Measurements from ENCODE around the gene DPY30. TPM values are rescaled to one million over a fixed set of nuclear protein-coding genes. Genes with fewer than 3 reads are reported as not detected.
A peak's percentile ranks its signal among the peaks of the same experiment; 100 is the strongest.

Gene DPY30
- total and polyA plus RNA-seq, 3 donors from 2014 or later: 31.8 to 53.7 (median 37.2) TPM

- 1 to 2% methylated on average over 7 to 10 of the region's 10 CpGs for WGBS, 2 donors
- Histone ChIP-seq H3K4me1 (peaks cover 18% of the 10 kb centered on the region), H3K27ac (peak overlapping the region; percentile 81 to 93), H3K27me3 (no peaks in the 10 kb centered on the region), H3K36me3 (ENCODE audit: low read depth, missing control alignments) (no peaks in the 10 kb centered on the region), H3K4me3 (peak overlapping the region; percentile 77 to 80), H3K9me3 (no peaks in the 10 kb centered on the region)
- intact Hi-C loops (cut with DNase I; ENCODE audit: low total_unique reads): no loop called here
- TF ChIP-seq POLR2A (IDR thresholded peaks at IDR 0.05) (no peak), CTCF (IDR thresholded peaks at IDR 0.05) (no peak)
- peak; percentile 31 for DNase-seq
Measured at GRCh38 chr2:32008805-32009515, 30.6 kb downstream of the DPY30 start.

DNA sequence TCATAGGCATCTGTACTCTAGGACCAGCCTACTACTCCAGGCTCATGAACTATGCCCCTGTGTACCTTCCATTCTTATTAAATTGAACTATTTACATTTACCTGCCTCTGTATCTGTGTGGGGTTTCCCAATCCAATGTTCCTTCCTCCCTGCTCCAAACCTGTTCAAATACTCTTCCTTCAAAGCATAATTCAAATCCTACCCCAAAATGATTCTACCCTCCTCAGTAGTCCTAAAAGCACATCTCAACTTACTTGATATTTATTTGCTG, 32.5 kb downstream of the DPY30 start:
- no peak for DNase-seq
- Histone ChIP-seq H3K4me1 (peaks cover 18% of the 10 kb centered on the region), H3K27me3 (no peaks in the 10 kb centered on the region), H3K36me3 (ENCODE audit: low read depth, missing control alignments) (no peaks in the 10 kb centered on the region), H3K4me3 (no peak overlapping the region), H3K9me3 (no peaks in the 10 kb centered on the region), H3K27ac (no peak overlapping the region)
- intact Hi-C loops (cut with DNase I; ENCODE audit: low total_unique reads): no loop called here
- no peak for TF ChIP-seq CTCF (IDR thresholded peaks at IDR 0.05)
- no peak for TF ChIP-seq POLR2A (IDR thresholded peaks at IDR 0.05)

DNA sequence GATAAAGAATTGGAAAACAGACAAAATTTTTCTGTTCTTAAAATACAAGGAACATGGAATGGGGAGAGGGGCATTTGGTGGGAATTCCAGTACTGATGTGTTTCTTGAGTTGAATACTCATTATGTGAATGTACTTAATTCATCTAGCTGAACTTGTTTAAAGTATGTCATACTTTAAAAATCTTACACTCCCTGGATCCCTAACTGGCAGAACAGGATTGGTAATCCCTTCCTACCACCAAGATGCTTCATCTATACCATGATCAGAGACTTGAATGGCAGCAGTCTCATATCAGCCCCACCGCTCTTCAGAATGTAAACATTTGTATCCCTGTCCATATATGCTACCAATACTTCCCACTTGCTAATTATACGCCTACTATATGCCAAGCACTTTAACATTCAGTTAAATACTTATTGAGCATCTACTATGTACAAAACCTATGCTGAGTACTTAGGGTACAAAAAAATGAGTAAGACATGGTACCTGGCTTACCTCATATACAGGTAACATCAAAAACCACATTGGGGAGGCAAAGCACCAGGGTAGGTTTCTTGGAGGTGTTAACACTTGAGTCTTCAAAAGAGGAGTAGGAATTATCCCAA, 34.1 kb downstream of the DPY30 start:
- intact Hi-C loops (cut with DNase I; ENCODE audit: low total_unique reads): no loop called here
- 91 to 96% methylated on average over 2 of the region's 2 CpGs for WGBS, 2 donors
- no peaks in the 10 kb centered on the region for H3K9me3 ChIP-seq

DNA sequence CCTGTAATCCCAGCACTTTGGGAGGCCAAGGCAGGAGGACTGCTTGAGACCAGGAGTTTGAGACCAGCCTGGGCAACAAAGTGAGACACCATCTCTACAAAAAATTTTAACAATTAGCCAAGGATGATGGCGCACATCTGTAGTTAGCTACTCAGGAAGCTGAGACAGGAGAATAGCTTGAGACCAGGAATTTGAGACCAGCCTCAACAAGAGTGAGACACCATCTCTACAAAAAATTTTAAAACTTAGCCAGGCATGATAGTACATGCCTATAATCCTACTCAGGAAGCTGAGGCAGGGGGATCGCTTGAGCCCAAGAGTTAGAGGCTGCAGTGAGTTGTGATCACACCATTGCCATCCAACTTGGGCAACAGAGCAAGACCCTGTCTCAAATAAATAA, 35.8 kb downstream of the DPY30 start:
- no peak overlapping the region for H3K4me3 ChIP-seq
- intact Hi-C loops (cut with DNase I; ENCODE audit: low total_unique reads): no loop called here
- peaks cover 7% of the 10 kb centered on the region for H3K4me1 ChIP-seq
- H3K27me3 ChIP-seq: no peaks in the 10 kb centered on the region
- no peaks in the 10 kb centered on the region for H3K36me3 ChIP-seq (ENCODE audit: low read depth, missing control alignments)
- 84 to 96% methylated on average over 2 of the region's 2 CpGs for WGBS, 2 donors
- DNase-seq: no peak
- TF ChIP-seq POLR2A (IDR thresholded peaks at IDR 0.05) (no peak), CTCF (IDR thresholded peaks at IDR 0.05) (no peak)
- H3K27ac ChIP-seq: no peak overlapping the region
- no peaks in the 10 kb centered on the region for H3K9me3 ChIP-seq

More for the DNA sequence above, 34.1 kb downstream of the DPY30 start:
- DNase-seq: no peak
- no peaks in the 10 kb centered on the region for H3K36me3 ChIP-seq (ENCODE audit: low read depth, missing control alignments)
- H3K4me3 ChIP-seq: no peak overlapping the region
- H3K27ac ChIP-seq: no peak overlapping the region
- TF ChIP-seq CTCF (IDR thresholded peaks at IDR 0.05): no peak
- TF ChIP-seq POLR2A (IDR thresholded peaks at IDR 0.05): no peak
- H3K27me3 ChIP-seq: no peaks in the 10 kb centered on the region
- peaks cover 11% of the 10 kb centered on the region for H3K4me1 ChIP-seq

DNA sequence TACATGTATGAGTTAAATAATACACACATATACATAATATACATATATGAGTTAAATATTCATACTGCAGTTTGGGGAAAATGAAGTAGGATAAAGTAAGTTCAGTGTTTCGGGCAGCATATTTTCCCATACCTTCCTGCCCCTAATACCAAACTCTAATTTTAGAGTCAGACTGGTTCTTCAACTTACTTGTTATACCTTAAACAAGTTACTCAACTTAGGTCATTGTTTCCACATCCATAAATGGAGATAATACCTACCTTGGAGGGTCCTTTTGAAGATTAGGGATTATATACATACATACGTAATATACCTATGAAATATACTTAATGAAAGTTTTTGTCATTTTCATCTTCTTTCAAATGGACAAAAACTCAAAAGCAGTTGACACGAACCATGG, 37.2 kb downstream of the DPY30 start:
- Histone ChIP-seq H3K4me3 (no peak overlapping the region), H3K36me3 (ENCODE audit: low read depth, missing control alignments) (no peaks in the 10 kb centered on the region), H3K9me3 (no peaks in the 10 kb centered on the region), H3K4me1 (no peaks in the 10 kb centered on the region), H3K27me3 (no peaks in the 10 kb centered on the region), H3K27ac (no peak overlapping the region)
- no peak for DNase-seq
- TF ChIP-seq POLR2A (IDR thresholded peaks at IDR 0.05) (no peak), CTCF (IDR thresholded peaks at IDR 0.05) (no peak)
- 89 to 94% methylated on average over 3 of the region's 3 CpGs for WGBS, 2 donors
- intact Hi-C loops (cut with DNase I; ENCODE audit: low total_unique reads): no loop called here

Data from testis (tissue), 3 donors.